H9 (cell line): ENCODE data around the gene TPX2. TPM values are rescaled to one million over a fixed set of nuclear protein-coding genes. Genes with fewer than 3 reads are reported as not detected.

Experiments used
- DNase-seq: peaks from one replicate; pipeline ENCODE4 v3.0.0-alpha.2; 2017
- H2AFZ ChIP-seq: one replicate; pipeline ENCODE4 v1.6.1; 2013; ENCODE audit warnings: mild to moderate bottlenecking, low read length, control low read depth, moderate library complexity
- H2AK5ac ChIP-seq: 2 replicates; pipeline ENCODE4 v1.6.1; 2013; ENCODE audit warnings: low read length, control low read depth, mixed read lengths; ENCODE audit not compliant: insufficient read length
- H2BK120ac ChIP-seq: one replicate; pipeline ENCODE4 v1.6.1; 2013; ENCODE audit warnings: low read depth, mild to moderate bottlenecking, low read length, control low read depth, inconsistent platforms; ENCODE audit not compliant: poor library complexity, severe bottlenecking
- H2BK12ac ChIP-seq: 2 replicates; pipeline ENCODE4 v1.6.1; 2013; ENCODE audit warnings: low read length, control low read depth, mixed read lengths, low read depth; ENCODE audit not compliant: insufficient read length
- H2BK15ac ChIP-seq: 2 replicates; pipeline ENCODE4 v1.6.1; 2013; ENCODE audit warnings: low read depth, low read length, control low read depth
- H2BK20ac ChIP-seq: one replicate; pipeline ENCODE4 v1.6.1; 2013; ENCODE audit warnings: low read depth, mild to moderate bottlenecking, low read length, control low read depth, inconsistent platforms; ENCODE audit not compliant: poor library complexity, severe bottlenecking
- H2BK5ac ChIP-seq: 2 replicates; pipeline ENCODE4 v1.6.1; 2013; ENCODE audit warnings: low read length, control low read depth, mixed read lengths; ENCODE audit not compliant: insufficient read length
- H3K14ac ChIP-seq: 2 replicates; pipeline ENCODE4 v1.6.1; 2013; ENCODE audit warnings: low read length, control low read depth; ENCODE audit not compliant: insufficient read depth
- H3K18ac ChIP-seq: 2 replicates; pipeline ENCODE4 v1.6.1; 2013; ENCODE audit warnings: low read depth, mild to moderate bottlenecking, mixed read lengths, low read length, control low read depth; ENCODE audit not compliant: insufficient read length
- H3K23ac ChIP-seq: 2 replicates; pipeline ENCODE4 v1.6.1; 2013; ENCODE audit warnings: low read length, control low read depth, mixed read lengths, low read depth; ENCODE audit not compliant: insufficient read length
- H3K23me2 ChIP-seq: 2 replicates; pipeline ENCODE4 v1.6.1; 2013; ENCODE audit warnings: low read depth, mild to moderate bottlenecking, mixed read lengths, low read length, control low read depth; ENCODE audit not compliant: insufficient read length, poor library complexity, severe bottlenecking
- H3K27ac ChIP-seq: 2 replicates; pipeline ENCODE4 v1.5.1; 2013; ENCODE audit warnings: low read length, control low read depth, mixed read lengths, low read depth; ENCODE audit not compliant: insufficient read length
- H3K27me3 ChIP-seq: 2 replicates; pipeline ENCODE4 v1.6.1; 2013; ENCODE audit warnings: low read length, control low read depth, inconsistent platforms; ENCODE audit not compliant: insufficient read depth
- H3K4ac ChIP-seq: 2 replicates; pipeline ENCODE4 v1.6.1; 2013; ENCODE audit warnings: low read depth, mild to moderate bottlenecking, control low read depth, inconsistent platforms, low read length, moderate library complexity
- H3K4me1 ChIP-seq: 2 replicates; pipeline ENCODE4 v1.6.1; 2013; ENCODE audit warnings: low read length, control low read depth, inconsistent platforms; ENCODE audit not compliant: insufficient read depth
- H3K4me2 ChIP-seq: 2 replicates; pipeline ENCODE4 v1.6.1; 2013; ENCODE audit warnings: low read length, control low read depth, mixed read lengths; ENCODE audit not compliant: insufficient read length, insufficient read depth
- H3K56ac ChIP-seq: 2 replicates; pipeline ENCODE4 v1.6.1; 2013; ENCODE audit warnings: low read depth, mild to moderate bottlenecking, mixed read lengths, low read length, control low read depth; ENCODE audit not compliant: insufficient read length
- H3K79me1 ChIP-seq: 2 replicates; pipeline ENCODE4 v1.6.1; 2013; ENCODE audit warnings: low read depth, mild to moderate bottlenecking, moderate library complexity, low read length, control low read depth, inconsistent platforms; ENCODE audit not compliant: insufficient read depth, poor library complexity, severe bottlenecking
- H3K79me2 ChIP-seq: 2 replicates; pipeline ENCODE4 v1.6.1; 2013; ENCODE audit warnings: low read length, control low read depth, inconsistent platforms; ENCODE audit not compliant: insufficient read depth
- H3K9ac ChIP-seq: 2 replicates; pipeline ENCODE4 v1.6.1; 2013; ENCODE audit warnings: low read length, control low read depth, mixed read lengths; ENCODE audit not compliant: insufficient read length; ENCODE audit errors: extremely low read depth
- H3K9me3 ChIP-seq: one replicate; pipeline ENCODE4 v1.6.1; 2013; ENCODE audit warnings: low read depth, low read length, inconsistent platforms; ENCODE audit not compliant: control insufficient read depth
- H3T11ph ChIP-seq: one replicate; pipeline ENCODE4 v1.6.1; 2013; ENCODE audit warnings: mild to moderate bottlenecking, low read length, control low read depth, inconsistent platforms
- H4K20me1 ChIP-seq: one replicate; pipeline ENCODE4 v1.6.1; 2013; ENCODE audit not compliant: control insufficient read depth, insufficient read length, insufficient read depth
- H4K5ac ChIP-seq: 2 replicates; pipeline ENCODE4 v1.6.1; 2013; ENCODE audit warnings: low read depth, mild to moderate bottlenecking, mixed read lengths, low read length, control low read depth; ENCODE audit not compliant: insufficient read length
- H4K8ac ChIP-seq: replicated peaks from 2 replicates; pipeline ENCODE4 v1.6.1; 2013; ENCODE audit warnings: low read length, control low read depth, mixed read lengths, low read depth; ENCODE audit not compliant: insufficient read length
- H4K91ac ChIP-seq: 2 replicates; pipeline ENCODE4 v1.6.1; 2013; ENCODE audit warnings: low read depth, mild to moderate bottlenecking, moderate library complexity, mixed read lengths, low read length, control low read depth; ENCODE audit not compliant: insufficient read length
- H3K27ac Mint-ChIP-seq, 3 experiments: 2 replicates in 2 of 3; 3 replicates in 1 of 3; pipeline ENCODE4 v1.8.0; 2020 to 2021; ENCODE audit warnings: mixed read lengths in 3 of 3, mild to moderate bottlenecking in 1 of 3, moderate library complexity in 1 of 3
- H3K27me3 Mint-ChIP-seq: 2 replicates; pipeline ENCODE4 v1.8.0; 2021; ENCODE audit warnings: low read depth, mild to moderate bottlenecking, moderate library complexity, mixed read lengths
- H3K36me3 Mint-ChIP-seq, 3 experiments: 2 replicates in 2 of 3; 3 replicates in 1 of 3; pipeline ENCODE4 v1.8.0; 2020 to 2021; ENCODE audit warnings: low read depth in 3 of 3, mixed read lengths in 3 of 3; ENCODE audit not compliant: insufficient read depth in 1 of 3
- H3K4me1 Mint-ChIP-seq, 2 experiments: 2 replicates each; pipeline ENCODE4 v1.8.0; 2020; ENCODE audit warnings: mixed read lengths in 2 of 2
- H3K4me3 Mint-ChIP-seq, 2 experiments: 2 replicates in 1 of 2; 3 replicates in 1 of 2; pipeline ENCODE4 v1.8.0; 2020 to 2021; ENCODE audit warnings: mild to moderate bottlenecking in 2 of 2, mixed read lengths in 2 of 2, moderate library complexity in 1 of 2
- H3K9me3 Mint-ChIP-seq, 2 experiments: 2 replicates in 1 of 2; 3 replicates in 1 of 2; pipeline ENCODE4 v1.8.0; 2020; ENCODE audit warnings: mild to moderate bottlenecking in 2 of 2, mixed read lengths in 2 of 2, moderate library complexity in 1 of 2
- WGBS: extraction: QIAGEN DNeasy Blood & Tissue Kit; methylation state at CpG from one replicate; pipeline ENCODE4 v1.1.7; 2013; ENCODE audit warnings: missing lambda C conversion rate, low lambda C conversion rate, mixed read lengths; ENCODE audit not compliant: insufficient read length; ENCODE audit errors: extremely low coverage; 5-methylcytosine and 5-hydroxymethylcytosine counted together
- total RNA-seq: library from RNA; stranded (reverse); gene quantifications from 2 replicates; pipeline ENCODE4 v1.2.1, GENCODE V29; 2021
- TF ChIP-seq, protein P1 (sequence below): fragments of 200-600 bp; sonication (generic); conservative IDR thresholded peaks from 3 replicates; pipeline ENCODE4 v1.8.0; 2021; ENCODE audit warnings: antibody characterized with exemption, mild to moderate bottlenecking

Gene TPX2
- total RNA-seq, 1 experiment from 2014 or later = 161 TPM

DNA sequence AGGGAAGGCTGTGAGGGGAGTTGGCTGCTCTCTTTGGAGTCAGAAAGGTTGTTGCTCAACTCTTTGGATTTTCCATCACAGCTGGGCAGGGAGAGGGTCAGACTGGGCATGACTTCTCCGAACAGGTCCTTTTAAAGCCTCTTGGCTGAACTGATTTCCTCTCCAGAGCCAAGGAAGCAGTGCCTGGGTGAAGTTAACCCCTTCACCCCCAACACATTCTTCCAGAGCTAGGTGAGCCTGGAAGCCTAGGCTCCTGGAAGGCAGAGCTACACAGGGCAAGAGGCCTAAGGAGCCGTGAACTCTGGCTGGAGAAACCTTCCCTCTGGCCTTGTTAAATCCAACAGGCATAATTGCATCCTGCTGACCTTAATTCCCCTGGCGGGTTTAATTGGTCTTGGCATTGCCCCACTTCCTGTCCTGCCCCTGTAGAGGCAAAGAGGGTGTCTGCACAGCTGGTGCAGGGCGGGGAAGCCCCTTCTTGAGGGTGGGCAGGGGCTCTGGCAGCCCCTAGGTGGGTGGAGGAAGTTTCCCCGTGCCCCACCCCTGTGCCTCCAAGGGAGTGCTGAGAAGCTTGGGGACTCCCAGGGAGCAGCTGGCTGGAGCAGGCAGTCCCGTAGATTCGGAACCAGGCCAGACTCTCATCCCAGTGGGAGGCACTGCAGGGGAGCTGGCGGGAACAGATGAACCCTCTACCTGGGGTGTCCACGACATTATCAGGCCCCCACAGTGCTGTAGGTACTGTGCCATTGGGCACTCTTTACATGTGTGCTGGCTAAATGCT, 76.5 kb downstream of the TPX2 start:
- no peak overlapping the region for H2BK15ac ChIP-seq
- H2BK120ac ChIP-seq = no peak overlapping the region
- H2AK5ac ChIP-seq = no peak overlapping the region
- no peaks in the 10 kb centered on the region for H3K4me1 ChIP-seq
- H3K18ac ChIP-seq = no peak overlapping the region
- H3K9me3 ChIP-seq = no peaks in the 10 kb centered on the region
- no peaks in the 10 kb centered on the region for H3K9me3 Mint-ChIP-seq
- no CpG with 5 or more reads among the region's 9 CpGs for WGBS
- no peaks in the 10 kb centered on the region for H3K79me2 ChIP-seq
- no peak overlapping the region for H3T11ph ChIP-seq
- H2BK12ac ChIP-seq = no peak overlapping the region
- H3K27ac ChIP-seq = no peak overlapping the region
- no peaks in the 10 kb centered on the region for H4K20me1 ChIP-seq
- no peak overlapping the region for H3K23ac ChIP-seq
- no peaks in the 10 kb centered on the region for H3K27me3 ChIP-seq
- H3K4me1 Mint-ChIP-seq = peaks cover 9 to 27% of the 10 kb centered on the region in 2 experiments
- no peak overlapping the region for H2BK20ac ChIP-seq
- H2AFZ ChIP-seq = no peak overlapping the region
- H3K23me2 ChIP-seq = no peaks in the 10 kb centered on the region
- H4K5ac ChIP-seq = no peak overlapping the region
- peak overlapping the region in 1 of 2 experiments; percentile 4; a peak in 1 of 5 replicates for H3K4me3 Mint-ChIP-seq
- no peak overlapping the region for H3K4me2 ChIP-seq
- H4K91ac ChIP-seq = no peak overlapping the region
- no peak overlapping the region for H3K9ac ChIP-seq
- H3K27ac Mint-ChIP-seq = peak overlapping the region in 2 of 3 experiments; percentile 90 to 93; a peak in 4 of 7 replicates
- no peaks in the 10 kb centered on the region for H3K36me3 Mint-ChIP-seq
- no peaks in the 10 kb centered on the region for H3K79me1 ChIP-seq
- no peak for DNase-seq
- no peak overlapping the region for H3K4ac ChIP-seq
- no peak overlapping the region for H3K56ac ChIP-seq
- TF ChIP-seq, protein P1, sequence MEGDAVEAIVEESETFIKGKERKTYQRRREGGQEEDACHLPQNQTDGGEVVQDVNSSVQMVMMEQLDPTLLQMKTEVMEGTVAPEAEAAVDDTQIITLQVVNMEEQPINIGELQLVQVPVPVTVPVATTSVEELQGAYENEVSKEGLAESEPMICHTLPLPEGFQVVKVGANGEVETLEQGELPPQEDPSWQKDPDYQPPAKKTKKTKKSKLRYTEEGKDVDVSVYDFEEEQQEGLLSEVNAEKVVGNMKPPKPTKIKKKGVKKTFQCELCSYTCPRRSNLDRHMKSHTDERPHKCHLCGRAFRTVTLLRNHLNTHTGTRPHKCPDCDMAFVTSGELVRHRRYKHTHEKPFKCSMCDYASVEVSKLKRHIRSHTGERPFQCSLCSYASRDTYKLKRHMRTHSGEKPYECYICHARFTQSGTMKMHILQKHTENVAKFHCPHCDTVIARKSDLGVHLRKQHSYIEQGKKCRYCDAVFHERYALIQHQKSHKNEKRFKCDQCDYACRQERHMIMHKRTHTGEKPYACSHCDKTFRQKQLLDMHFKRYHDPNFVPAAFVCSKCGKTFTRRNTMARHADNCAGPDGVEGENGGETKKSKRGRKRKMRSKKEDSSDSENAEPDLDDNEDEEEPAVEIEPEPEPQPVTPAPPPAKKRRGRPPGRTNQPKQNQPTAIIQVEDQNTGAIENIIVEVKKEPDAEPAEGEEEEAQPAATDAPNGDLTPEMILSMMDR = no peak
- H4K8ac ChIP-seq = no peak overlapping the region
- no peak overlapping the region for H2BK5ac ChIP-seq
- 0 out of 2 replicates have a peak overlapping the region, but pooled peaks have one; percentile 3 for H3K14ac ChIP-seq
- peaks cover under 1% of the 10 kb centered on the region; the same call in 1 of the 2 replicates for H3K27me3 Mint-ChIP-seq
